Measurements from ENCODE around the gene TRPM7.
"Not testable (repeated sequence)": the region's sequence is repeated elsewhere in the genome, so short reads cannot be mapped to it uniquely, and the experiment has no call there.

Gene TRPM7

DNA sequence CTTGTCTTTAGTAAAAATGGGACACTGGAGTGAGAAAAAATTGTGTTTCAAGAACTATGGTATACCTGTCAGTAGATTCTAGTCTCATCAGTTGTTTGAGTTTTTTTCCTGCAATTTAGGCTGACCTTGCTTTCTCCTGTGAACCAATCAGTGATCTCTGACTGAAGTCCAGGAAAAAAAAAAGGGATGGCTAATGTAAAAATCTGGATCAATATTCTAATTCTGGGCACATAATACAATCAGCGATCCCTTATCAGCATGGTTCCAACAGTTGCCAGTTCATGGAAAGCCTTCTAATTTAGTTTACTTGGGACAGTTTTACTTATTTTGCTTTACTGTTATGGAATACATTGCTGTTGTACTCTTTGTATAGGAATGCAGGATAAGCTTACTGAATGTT lies 17.0 kb downstream of the TRPM7 start:
- no peak for DNase-seq

DNA sequence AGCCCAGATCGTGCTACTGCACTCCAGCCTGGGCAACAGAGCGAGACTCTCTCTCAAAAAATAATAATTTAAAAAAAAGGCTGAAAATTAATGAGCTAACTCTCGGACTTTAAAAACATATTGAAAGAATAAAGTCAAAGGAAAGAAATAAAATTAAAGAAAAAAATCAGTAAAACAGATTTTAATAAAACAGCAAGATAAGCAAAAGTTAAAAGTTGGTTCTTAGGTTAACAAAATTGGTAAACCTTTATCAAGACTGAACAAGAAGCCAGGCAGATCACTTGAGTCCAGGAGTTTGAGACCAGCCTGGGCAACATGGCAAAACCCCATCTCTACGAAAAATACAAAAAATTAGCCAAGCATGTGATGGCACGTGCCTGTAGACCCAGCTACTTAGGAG lies 20.7 kb downstream of the TRPM7 start:
- no peak for DNase-seq

DNA sequence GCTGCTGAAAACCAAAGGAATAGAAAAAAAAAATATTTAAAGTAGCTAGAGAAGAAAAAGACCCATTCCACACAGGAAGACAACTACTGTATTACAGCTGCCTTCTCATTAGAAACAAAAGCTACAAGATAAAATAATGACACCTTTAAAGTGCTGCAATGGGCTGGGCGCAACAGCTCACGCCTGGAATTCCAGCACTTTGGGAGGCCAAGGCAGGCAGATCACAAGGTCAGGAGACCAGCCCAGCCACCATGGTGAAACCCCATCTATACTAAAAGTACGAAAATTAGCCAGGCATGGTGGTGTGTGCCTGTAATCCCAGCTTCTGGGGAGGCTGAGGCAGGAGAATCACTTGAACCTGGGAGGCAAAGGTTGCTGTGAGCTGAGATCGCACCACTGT lies 31.0 kb downstream of the TRPM7 start:
- no peak for DNase-seq

DNA sequence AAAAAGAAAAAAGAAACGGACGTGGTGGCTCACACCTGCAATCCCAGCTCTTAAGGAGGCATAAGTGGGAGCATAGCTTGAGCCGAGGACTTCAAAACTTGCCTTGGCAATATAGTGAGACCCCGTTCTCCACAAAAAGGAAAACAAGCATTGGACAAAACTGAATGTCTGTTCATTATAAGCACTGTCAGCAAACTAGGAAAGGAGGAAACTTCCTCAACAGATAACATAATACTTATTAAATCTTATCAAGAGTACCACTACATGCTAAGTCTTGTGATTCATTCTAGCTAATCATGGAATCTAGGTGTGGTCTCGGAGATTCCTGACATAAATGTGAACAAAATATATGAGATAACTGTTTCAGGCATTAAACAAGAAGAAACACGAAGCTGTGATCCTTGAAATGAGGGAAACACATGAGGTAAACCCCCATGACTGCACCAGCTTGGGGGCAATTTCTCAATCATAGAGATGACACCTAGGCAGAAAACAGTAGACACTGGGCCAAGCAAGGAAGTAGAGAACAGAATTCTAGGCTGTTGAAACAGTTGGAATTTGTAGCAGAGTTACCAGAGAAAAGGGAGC lies 33.3 kb downstream of the TRPM7 start:
- DNase-seq = no peak

DNA sequence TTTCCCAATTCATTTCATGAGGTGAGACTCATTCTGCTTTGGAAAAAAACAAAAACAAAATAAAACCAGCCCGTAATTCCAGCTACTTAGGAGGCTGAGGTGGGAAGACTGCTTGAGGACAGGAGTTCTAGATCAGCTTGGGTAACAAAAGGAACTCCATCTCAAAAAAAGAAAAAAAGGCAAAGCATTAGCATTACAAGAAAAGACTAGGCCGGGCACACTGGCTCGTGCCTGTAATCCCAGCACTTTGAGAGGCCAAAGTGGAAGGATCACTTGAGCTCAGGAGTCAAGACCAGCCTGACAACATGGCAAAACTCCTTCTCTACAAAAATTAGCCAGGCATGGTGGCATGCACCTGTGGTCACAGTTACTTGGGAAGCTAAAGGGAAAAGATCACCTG lies 33.9 kb downstream of the TRPM7 start:
- no peak for DNase-seq

DNA sequence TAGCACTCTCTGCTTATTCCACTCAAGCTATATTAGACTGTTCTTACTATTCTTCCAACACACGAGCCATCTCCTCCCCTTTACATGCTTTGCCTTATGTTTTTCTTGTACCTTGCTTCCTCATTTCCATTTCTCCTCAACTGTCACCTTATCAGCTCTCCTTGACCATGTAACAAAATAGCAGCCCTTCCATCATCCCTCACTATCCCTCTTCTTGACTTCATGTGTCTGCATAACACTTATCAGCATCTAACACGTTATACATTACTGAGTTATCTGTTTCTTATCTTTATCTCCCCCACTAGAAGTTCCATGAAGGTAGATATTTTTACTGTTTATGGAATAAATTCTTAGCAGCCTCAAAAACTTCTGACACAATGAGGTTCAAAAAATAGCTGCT lies 45.3 kb downstream of the TRPM7 start:
- DNase-seq = no peak

DNA sequence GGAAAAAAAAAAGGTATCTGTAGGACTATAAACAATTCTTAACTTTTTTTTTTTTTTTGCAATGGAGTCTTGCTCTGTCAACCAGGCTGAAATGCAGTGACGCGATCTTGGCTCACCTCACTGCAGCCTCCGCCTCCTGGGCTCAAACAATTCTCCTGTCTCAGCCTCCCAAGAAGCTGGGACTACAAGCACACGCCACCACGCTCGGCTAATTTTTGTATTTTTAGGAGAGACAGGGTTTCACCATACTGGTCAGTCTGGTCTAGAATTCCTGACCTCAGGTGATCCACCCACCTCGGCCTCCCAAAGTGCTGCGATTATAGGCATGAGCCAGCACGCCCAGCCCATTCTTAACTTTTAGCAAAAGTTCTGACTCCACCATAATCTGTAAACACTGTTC lies 50.5 kb downstream of the TRPM7 start:
- no peak for DNase-seq

DNA sequence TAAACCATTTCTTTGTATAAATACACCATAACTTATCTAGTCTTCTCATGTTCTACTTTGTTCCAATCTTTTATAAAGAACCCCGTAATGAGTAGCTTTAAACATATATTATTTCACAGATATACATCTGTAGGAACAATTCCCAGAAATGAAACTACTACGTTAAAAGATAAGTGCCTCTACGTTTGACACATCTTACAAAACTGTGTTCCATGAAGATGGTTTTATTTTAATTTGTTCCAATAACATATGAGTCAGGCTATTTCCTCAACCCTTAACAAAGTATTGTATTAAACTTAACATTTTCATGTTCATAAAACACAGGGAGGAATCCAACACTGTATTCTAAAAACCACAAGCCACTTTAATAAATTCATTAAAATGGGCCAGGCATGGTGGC lies 52.9 kb downstream of the TRPM7 start:
- DNase-seq = no peak

DNA sequence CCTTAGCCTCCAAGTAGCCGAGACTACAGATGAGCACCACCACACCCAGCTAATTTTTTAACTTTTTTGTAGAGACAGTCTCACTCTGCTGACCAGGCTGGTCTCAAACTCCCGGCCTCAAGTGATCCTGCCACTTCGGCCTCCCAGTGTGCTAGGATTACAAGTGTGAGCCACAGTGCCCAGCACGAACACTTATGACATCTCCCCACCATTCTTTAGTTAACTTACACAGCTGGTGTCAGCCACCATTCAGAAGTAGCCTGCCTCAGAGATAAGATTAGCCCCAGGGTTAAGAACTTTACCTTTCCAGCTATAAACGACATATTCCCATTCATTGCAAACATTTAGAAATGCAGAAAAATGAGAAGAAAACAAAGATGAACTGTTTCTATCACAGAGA lies 58.2 kb downstream of the TRPM7 start:
- no peak for DNase-seq

DNA sequence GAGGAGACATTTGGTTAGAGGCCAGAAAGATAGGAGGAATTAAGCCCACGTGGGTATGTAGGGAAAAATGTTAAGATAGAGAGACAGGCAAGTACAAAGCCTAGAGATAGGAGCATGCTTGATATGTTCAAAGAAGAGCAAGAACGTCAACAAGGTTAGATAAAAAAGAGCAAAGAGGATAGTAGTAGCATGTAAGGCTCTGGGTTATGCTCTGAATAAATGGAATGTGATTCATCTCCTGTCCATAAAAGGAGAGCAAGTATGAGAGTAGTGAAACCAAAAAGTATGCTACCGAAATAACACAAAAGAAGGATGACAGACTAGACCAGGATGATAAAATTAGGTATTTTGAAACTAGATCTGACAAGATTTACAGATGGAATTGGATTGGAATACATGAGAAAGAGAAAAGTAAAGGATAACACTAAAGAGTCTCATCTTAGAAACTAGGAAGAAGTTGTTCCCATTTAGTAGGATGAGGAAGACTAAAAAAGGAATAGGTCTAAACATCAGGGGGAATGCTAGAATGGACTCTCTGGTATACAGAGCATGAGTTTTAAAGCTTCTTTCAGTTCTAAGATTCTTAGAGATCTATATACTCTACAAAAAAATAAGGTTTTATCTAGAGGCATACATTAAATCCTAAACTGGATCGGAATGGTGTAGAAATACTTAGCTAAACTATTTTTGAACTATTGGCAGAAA lies 59.1 kb downstream of the TRPM7 start:
- DNase-seq = no peak

DNA sequence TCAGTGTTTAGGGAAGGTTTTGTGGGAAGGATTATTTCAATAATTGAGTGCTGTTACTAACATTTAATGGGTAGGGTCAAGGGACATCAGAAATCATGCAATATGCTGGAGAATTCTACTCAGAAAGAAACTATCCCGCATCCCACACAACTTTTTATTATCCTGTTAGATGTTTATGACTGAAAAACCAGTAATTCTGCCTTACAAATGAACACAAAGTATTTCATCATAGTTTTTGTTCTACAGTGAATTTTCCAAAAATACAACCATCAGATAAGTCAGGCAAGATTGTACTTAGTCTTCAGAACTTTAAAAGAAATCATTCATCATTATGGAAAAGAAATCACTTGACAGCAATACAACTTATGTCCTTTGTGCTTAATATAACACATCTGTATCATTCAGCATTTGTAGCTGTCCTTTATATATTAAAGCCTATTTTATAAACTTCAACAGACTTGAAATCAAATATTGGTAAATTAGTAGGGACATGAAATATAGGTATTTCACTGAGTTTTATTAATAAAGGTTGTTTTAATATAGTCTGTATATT lies 61.9 kb downstream of the TRPM7 start:
- DNase-seq = no peak

DNA sequence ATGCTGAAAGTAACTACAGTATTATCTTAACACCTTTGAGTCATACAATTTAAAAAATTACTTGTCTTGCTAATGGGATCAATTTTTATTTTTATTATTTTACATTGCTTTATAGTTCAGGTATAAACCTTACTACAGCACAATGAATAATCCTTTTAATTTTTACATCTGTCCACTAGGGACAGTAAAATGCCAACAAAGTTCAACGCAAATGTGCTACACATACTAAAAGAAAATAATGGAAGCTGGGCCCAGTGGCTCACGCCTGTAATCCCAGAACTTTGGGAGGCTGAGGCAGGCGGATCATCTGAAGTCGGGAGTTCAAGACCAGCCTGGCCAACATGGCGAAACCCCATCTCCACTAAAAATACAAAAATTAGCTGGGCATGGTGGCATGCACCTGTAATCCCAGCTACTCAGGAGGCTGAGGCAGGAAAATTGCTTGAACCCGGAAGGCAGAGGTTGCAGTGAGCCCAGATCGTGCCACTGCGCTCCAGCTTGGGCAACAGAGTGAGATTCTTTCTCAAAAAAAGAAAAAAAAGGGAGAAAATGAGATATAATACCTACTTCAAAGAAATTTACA lies 64.1 kb downstream of the TRPM7 start:
- DNase-seq = peak; percentile 0 to 3

DNA sequence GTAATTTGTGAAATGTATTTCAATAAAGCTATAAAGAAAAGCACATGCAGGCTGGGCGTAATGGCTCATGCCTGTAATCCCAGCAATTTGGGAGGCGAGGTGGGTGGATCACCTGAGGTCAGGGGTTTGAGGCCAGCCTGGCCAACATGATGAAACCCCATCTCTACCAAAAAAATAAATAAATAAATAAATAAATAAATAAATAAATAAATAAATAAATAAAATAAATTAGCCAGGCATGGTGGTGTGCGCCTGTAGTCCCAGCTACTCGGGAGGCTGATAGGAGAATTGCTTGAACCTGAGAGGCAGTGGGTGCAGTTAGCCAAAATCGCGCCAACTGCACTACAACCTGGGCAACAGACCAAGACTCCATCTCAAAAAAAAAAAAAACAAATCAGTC lies 69.6 kb downstream of the TRPM7 start:
- not testable (repeated sequence) for DNase-seq

DNA sequence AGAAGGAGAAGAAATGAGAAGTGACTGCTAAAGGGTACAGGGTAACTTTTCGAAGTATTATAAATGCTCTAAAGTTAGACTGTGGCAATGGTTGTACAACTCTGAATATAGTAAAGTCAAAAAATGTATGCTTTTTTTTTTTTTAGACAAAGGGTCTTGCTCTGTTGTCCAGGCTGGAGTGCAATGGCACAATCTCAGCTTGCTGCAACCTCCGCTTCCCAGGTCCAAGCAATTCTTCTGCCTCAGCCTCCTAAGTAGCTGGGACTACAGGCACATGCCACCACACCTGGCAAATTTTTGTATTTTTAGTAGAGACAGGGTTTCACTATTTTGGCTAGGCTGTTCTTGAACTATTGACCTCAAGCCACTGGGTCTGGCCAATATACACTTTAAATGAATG lies 70.0 kb downstream of the TRPM7 start:
- not testable (repeated sequence) for DNase-seq

DNA sequence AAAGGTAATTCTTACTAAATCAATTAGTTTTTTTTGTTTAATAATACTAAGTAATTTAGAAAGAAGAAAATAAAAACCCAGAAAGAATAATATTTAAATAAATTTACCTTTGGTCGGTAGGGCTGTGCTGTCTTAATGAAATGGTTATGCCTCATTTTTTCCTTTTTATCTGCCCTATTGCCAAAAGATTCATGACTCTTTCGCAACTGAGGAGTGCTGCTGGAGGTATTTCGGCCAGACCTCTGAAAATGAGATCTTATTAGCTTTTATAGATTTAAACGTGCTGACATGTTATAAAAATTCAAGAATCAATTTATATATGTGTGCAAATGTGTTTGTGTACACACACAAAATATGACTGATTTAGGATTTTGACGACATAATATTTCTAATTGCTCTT lies 73.0 kb downstream of the TRPM7 start:
- DNase-seq = no peak

DNA sequence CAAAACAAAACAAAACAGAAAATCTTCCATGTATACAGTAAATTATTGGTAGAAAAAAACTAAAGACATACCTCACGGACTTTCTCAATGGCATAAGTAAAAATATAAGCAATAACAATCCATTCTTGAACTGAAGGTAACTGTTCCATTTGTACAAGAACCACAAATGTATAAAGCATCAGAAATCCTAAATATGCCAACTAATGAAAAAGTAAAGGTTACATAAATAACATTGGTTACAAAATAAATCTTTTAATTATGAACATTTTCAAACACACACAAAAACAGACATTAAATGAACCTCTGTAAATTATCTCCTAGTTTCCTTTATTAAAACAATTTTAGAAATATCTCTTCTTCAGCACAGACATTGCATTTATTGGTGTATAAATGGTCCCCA lies 79.5 kb downstream of the TRPM7 start:
- no peak for DNase-seq

DNA sequence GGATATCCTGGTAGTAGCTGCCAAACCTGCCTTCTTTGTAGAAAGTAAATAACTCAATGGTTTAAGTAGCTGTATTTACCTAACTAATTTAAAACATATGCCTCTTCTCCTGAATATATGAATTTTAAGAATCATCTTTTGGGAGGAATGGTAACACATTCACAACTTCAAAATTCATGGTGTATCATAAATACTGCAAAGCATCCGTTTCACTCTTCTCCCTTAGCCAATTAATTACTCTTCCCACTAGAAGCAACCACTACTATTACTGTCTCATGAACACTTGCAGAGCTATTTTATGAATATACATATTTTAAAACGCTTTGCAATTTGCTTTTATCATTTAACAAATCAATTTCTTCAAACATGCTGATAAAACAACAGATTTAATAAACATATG lies 81.1 kb downstream of the TRPM7 start:
- no peak for DNase-seq

DNA sequence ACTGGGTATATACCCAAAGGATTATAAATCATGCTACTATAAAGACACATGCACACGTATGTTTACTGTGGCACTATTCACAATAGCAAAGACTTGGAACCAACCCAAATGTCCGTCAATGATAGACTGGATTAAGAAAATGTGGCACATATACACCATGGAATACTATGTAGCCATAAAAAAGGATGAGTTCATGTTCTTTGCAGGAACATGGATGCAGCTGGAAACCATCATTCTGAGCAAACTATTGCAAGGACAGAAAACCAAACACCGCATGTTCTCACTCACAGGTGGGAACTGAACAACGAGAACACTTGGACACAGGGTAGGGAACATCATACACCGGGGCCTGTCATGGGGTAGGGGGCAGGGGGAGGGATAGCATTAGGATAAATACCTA lies 84.6 kb downstream of the TRPM7 start:
- not testable (repeated sequence) for DNase-seq

DNA sequence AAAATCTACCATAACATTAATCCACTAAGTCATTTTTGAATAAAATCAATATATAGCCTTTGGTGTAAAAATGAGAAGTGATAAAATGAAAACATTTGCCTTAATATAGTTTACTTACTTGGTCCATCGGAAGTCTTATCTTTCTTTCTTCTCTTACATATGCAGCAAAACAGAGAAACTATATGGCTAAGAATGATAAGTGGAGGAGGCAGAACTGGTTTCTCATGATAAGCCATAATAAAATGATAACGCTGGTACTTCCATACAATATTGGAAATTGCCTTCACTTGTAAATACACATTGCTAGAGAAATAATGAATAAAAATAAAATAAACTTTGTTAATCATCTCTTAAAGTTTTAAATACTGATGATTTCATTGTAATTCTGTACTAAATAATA lies 92.3 kb downstream of the TRPM7 start:
- DNase-seq = no peak

DNA sequence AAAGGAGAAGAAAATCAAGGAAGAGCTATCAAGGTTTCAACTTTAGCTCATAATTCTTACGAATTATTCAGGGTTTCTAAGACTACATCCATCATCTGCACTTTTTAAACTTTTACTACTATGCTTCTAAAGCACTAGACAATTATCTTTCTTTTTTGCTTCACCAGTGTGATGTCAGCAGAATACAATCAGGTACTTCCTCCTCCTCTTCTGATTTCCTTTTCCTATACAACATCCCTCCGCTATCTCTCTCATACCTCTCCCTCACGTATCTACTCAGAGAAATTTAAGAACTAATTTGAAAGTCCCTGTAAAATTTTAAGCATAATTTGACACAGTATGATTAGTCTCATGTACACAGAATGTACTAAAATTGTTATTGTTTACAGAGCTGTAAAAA lies 92.8 kb downstream of the TRPM7 start:
- DNase-seq = no peak

DNA sequence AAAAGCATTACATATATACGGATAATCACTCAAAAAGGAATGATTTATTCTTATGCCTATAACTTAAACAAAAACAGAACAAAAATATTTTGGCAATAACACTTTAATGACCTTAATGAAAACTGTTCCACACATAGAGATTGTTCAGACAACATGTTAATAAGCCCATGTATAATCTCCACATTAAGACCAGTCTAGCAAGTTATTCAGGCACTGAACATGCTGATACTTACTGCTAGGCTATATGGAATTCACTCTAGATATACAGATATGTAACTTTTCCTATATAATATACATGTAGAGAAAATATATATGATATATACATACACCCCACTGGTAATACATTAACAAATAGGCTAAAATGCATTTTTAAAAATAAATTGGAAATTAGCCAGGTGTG lies 96.3 kb downstream of the TRPM7 start:
- no peak for DNase-seq

DNA sequence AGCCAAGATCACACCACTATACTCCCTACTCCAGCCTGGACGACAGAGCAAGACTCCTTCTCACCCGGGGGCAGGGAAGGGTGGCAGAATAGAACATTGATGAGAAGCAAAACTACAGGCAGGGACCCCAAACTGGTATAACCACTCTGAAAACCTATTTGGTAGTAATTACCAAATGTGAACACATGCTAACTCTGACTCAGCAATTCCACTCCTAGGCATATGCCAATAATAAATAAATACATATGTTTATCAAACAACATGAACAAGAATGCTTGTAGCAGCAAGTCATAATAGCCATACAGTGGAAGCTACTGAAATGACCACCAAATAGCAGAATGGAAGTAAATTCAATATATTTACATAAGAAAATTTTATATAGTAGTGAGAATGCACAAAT lies 109.1 kb downstream of the TRPM7 start:
- no peak for DNase-seq

DNA sequence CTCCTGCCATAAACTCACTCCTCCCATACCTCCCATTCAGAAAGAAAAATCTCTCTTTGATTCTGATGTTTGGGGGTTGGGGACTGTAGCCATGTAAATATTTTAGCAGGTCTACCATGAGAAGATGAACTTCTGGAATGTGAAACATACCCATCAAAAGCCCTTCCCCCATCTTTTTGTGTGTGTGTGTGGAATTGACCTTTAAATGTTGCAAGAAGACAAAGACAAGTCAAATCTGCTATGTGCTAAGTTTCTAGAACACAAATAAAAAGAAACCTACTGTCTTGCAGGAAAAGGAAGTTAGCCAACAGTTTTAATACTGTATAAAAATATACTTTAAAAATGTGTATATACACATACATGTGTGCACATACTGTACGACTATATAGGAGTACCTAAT lies 110.4 kb downstream of the TRPM7 start:
- no peak for DNase-seq

DNA sequence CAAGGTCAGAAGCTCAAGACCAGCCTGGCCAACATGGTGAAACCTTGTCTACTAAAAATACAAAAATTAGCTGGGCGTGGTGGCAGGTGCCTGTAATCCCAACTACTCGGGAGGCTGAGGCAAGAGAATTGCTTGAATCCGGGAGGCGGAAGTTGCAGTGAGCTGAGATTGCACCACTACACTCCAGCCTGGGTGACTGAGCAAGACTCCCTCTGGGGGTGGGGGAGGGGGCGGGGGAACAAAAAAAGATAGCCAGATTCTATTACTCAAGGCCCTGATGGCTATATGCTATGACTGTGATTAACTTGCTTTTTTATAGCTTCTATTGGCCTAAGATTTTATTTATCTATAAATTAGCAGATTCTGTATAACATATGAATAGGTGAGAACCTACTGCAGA lies 112.8 kb downstream of the TRPM7 start:
- not testable (repeated sequence) for DNase-seq

DNA sequence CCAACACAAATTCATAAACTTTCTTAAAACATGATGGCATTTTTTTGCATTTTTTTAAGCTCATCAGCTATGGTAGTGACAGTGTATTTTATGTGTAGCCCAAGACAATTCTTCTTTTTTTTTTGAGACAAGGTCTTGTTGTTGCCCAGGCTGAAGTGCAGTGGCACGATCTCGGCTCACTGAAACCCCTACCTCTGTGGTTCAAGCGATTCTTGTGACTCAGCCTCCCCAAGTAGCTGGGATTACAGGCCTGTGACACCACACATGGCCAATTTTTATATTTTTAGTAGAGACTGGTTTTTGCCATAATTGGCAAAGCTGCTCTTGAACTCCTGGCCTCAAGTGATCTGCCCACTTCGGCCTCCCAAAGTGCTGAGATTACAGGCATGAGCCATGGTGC lies 122.8 kb downstream of the TRPM7 start:
- DNase-seq = no peak

Measured in SHP77 (cell line).